Stimulated activated naive CD8-positive, alpha-beta T cell treated with anti-CD3 and anti-CD28 coated beads, Interleukin-15, amount 100 ng/mL, for 72 hours (primary cell): ENCODE data around the gene FRY.
"Not testable (repeated sequence)": the region's sequence is repeated elsewhere in the genome, so short reads cannot be mapped to it uniquely, and the experiment has no call there.

Experiments used
- ATAC-seq: fragments of 150-1000 bp; cut with Tn5 transposase; 2 replicates; pipeline ENCODE4 v1.10.0; 2021; ENCODE audit warnings: mild to moderate bottlenecking, moderate library complexity
- DNase-seq, 2 donors: peaks; one replicate each; pipeline ENCODE4 v3.0.0; 2021 to 2022
- H3K27ac Mint-ChIP-seq, 2 donors: one replicate each; pipeline ENCODE4 v1.8.0; 2022; ENCODE audit warnings: mild to moderate bottlenecking in 2 of 2, mixed read lengths in 2 of 2, moderate library complexity in 2 of 2
- H3K27me3 Mint-ChIP-seq: one replicate; pipeline ENCODE4 v1.8.0; 2022; ENCODE audit warnings: mixed read lengths
- H3K4me1 Mint-ChIP-seq: one replicate; pipeline ENCODE4 v1.8.0; 2022; ENCODE audit warnings: mild to moderate bottlenecking, mixed read lengths
- H3K4me3 Mint-ChIP-seq, 2 donors: one replicate each; pipeline ENCODE4 v1.8.0; 2022; ENCODE audit warnings: mild to moderate bottlenecking in 2 of 2, mixed read lengths in 2 of 2, moderate library complexity in 1 of 2
- H3K9me3 Mint-ChIP-seq, 2 donors: one replicate each; pipeline ENCODE4 v1.8.0; 2022; ENCODE audit warnings: mixed read lengths in 2 of 2

Gene FRY

DNA sequence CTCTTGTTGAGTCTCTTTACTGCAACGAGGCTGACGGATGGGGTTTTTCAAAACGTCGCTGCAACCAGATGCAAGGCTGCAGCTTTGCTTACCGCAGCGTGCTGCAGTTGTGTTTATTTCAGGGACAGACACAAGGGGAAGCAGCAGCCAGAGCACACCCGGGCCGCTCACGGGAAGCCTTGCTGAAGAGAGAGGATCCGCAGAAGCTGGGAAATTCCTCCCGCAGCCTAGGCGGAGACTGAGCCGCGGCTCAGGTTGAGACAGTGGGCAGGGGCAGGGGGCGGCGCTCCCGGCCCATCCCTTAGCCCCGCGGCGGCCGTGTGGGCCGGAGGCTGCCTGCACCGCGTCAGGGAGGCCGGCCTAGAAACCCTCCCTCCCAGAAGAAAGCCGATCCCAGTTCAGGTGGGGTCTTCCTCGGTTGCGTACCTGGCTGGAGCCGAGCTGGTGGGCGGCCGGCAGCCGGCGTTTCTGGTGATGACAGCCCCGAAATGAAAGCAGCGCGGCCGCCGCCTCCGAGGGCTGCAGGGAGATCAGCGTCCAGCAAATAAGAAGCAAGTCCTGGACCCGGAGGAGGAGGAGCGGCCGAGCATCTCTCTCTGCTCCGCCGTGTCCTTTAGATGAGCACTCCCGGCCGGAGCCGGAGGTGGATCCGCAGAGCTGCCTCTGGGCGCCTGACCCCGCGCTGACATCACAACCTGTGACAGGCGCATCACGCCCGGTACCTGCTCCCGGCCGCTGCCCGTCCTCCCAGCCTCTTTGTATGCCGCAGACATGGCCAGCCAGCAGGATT, at the start of gene FRY:
TSS of gene FRY (plus strand) at position 750 of the 790 bp plus-strand sequence. CDS start at position 772, 22 bp downstream.
- no peaks in the 10 kb centered on the region for H3K9me3 Mint-ChIP-seq
- H3K27ac Mint-ChIP-seq, result peak within 1 kb of the TSS; percentile 77 to 94
- peaks cover 13% of the 10 kb centered on the region for H3K4me1 Mint-ChIP-seq
- H3K27me3 Mint-ChIP-seq, result peaks cover 15% of the 10 kb centered on the region
- ATAC-seq (peak; percentile 85), DNase-seq (peak; percentile 43 to 46)
- peak within 1 kb of the TSS; percentile 69 to 85 for H3K4me3 Mint-ChIP-seq

DNA sequence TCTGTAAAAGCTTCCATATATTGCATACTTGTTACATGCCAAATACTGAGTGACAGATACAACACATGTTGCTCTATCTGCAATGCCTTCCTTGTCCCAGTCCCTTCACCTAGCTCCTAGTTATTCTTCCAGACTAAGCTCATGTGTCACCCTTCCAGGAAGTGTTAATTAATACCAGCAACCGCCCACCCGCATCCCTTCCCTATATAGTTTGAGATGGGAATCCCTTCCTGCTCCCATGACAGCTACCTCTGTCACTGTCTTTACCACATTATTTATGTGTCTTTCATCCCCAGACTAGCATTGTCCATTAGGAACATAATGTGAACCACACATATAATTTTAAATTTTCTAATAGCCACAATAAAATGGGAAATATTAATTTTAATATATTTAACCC, 49.5 kb upstream of the FRY start:
- no peak overlapping the region for H3K4me3 Mint-ChIP-seq
- no peaks in the 10 kb centered on the region for H3K9me3 Mint-ChIP-seq
- H3K27me3 Mint-ChIP-seq, result peaks cover 4% of the 10 kb centered on the region
- DNase-seq (no peak), ATAC-seq (no peak)
- H3K27ac Mint-ChIP-seq, result peak overlapping the region in 1 of 2 donors; percentile 80
- H3K4me1 Mint-ChIP-seq, result no peaks in the 10 kb centered on the region

- Mint-ChIP-seq H3K4me3 (no peak overlapping the region), H3K9me3 (no peaks in the 10 kb centered on the region), H3K27ac (no peak overlapping the region), H3K27me3 (peaks cover 8% of the 10 kb centered on the region), H3K4me1 (no peaks in the 10 kb centered on the region)
- ATAC-seq (no peak), DNase-seq (no peak)
These were observed 49.0 kb upstream of the FRY start for GRCh38 chr13:31982540-31982939.

DNA sequence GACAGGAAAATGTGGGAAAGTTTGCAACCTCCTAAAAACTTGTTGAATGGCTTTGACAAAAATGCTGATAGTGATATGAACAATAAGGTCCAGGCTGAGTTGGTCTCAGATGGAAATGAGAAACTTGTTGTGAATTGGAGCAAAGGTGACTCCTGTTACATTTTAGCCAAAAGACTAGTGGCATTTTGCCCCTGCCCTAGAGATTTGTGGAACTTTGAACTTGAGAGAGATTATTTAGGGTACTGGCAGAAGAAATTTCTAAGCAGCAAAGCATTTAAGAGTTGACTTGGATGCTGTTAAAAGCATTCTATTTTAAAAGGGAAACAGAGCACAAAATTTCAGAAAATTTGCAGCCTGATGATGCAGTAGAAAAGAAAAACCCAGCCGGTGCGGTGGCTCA, 47.9 kb upstream of the FRY start:
- H3K27ac Mint-ChIP-seq, ATAC-seq, H3K27me3 Mint-ChIP-seq, DNase-seq, H3K9me3 Mint-ChIP-seq, H3K4me1 Mint-ChIP-seq, H3K4me3 Mint-ChIP-seq: not testable (repeated sequence)

DNA sequence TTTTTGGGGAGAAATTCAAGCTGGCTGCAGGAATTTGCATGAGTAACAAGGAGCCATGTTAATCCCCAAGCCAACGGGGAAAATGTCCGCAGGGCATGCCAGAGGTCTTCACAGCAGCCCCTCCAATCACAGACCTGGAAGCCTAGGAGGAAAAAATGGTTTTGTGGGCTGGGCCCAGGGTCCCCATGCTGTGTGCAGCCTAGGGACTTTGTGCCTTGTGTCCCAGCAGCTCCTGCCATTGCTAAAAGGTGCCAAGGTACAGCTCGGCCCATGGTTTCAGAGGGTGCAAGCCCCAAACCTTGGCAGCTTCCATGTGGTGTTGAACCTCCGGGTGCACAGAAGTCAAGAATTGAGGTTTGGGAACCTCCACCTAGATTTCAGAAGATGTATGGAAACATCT, 47.2 kb upstream of the FRY start:
- H3K27ac Mint-ChIP-seq, result peak overlapping the region in 1 of 2 donors; percentile 86
- H3K4me3 Mint-ChIP-seq, H3K27me3 Mint-ChIP-seq: not testable (repeated sequence)

DNA sequence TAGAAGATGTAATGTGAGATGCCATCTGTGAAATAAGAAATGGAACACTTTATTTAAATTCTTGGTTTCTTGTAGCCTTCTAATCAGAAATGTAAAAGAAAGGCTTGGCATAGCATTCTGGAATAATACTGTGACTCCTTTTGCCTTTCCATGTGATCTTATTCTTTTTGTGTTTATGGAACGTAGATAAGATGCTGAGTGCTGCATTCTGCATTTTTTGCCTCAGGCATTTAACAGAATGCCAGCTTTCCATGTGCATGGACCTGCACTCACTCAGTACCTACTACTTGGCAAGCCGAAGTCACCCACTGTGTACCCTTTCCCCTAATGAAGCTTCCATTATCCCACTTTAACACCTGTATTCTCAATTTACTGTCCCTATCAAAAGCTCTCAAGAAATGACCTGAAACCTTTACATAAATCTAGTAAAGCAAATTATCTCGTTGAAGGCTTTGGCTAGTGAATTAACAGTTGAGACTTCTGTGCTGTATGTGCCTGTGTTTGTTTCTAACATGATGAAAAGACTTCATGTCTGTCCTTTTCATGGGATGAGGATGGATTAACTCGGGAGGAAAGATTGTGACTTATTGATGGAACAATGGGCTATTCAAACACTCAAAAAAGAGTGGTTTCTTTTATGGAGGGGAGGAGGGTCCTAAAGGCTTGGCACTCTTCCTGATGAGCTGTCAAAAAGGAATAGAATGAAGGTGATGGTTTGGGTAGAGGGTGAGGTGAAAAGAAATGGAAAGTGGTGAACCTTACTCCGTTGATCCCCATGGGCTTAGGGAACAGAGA, 44.7 kb upstream of the FRY start:
- ATAC-seq, result no peak
- no peaks in the 10 kb centered on the region for H3K9me3 Mint-ChIP-seq
- H3K4me3 Mint-ChIP-seq, result no peak overlapping the region
- peaks cover 8% of the 10 kb centered on the region for H3K27me3 Mint-ChIP-seq
- no peaks in the 10 kb centered on the region for H3K4me1 Mint-ChIP-seq
- H3K27ac Mint-ChIP-seq, result no peak overlapping the region
- DNase-seq, result no peak

More for the DNA sequence above, 47.2 kb upstream of the FRY start:
- not testable (repeated sequence) for H3K4me1 Mint-ChIP-seq, ATAC-seq, H3K9me3 Mint-ChIP-seq, DNase-seq

GRCh38 chr13:31987535-31988170, 43.9 kb upstream of the FRY start:
- DNase-seq, result no peak
- no peaks in the 10 kb centered on the region for H3K9me3 Mint-ChIP-seq
- H3K4me3 Mint-ChIP-seq, result no peak overlapping the region
- ATAC-seq, result no peak
- H3K4me1 Mint-ChIP-seq, result no peaks in the 10 kb centered on the region
- peaks cover 8% of the 10 kb centered on the region for H3K27me3 Mint-ChIP-seq
- H3K27ac Mint-ChIP-seq, result peak overlapping the region in 1 of 2 donors; percentile 71

DNA sequence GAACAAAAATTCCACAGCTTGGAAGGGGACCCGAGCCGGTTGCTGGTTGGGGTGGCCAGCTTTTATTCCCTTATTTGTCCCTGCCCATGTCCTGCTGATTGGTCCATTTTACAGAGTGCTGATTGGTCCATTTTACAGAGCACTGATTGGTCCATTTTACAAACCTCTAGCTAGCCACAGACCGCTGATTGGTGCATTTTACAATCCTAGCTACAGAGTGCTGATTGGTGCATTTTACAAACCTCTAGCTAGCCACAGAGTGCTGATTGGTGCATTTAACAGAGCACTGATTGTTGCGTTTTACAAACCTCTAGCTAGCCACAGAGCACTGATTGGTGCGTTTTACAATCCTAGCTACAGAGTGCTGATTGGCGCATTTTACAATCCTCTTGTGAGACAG, 37.2 kb upstream of the FRY start:
- ATAC-seq, H3K4me1 Mint-ChIP-seq, H3K27me3 Mint-ChIP-seq, DNase-seq, H3K4me3 Mint-ChIP-seq, H3K27ac Mint-ChIP-seq, H3K9me3 Mint-ChIP-seq: not testable (repeated sequence)

GRCh38 chr13:31996601-31997000, 35.0 kb upstream of the FRY start:
- DNase-seq (no peak), ATAC-seq (no peak)
- no peaks in the 10 kb centered on the region for H3K4me1 Mint-ChIP-seq
- H3K4me3 Mint-ChIP-seq, result no peak overlapping the region
- no peaks in the 10 kb centered on the region for H3K9me3 Mint-ChIP-seq
- H3K27ac Mint-ChIP-seq, result no peak overlapping the region
- H3K27me3 Mint-ChIP-seq, result no peaks in the 10 kb centered on the region

DNA sequence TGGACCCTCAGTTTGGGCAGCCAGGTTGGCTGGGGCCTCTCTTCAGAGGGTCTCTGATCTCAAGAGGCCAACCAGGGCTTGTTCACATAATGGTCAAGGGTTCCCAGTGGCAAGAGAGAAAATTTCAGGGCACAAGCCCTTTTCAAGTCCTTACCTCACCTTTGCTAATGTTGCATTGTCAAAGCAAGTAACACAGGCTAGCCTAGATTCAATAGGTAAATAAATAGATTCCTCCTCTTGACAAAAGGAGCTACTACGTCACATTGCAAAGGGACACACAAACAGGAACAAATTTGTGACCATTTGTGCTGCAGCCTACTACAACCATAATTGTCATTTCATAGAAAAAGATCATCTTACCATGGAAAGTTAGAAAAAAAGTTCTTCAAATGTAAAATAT, 33.9 kb upstream of the FRY start:
- ATAC-seq, result no peak

GRCh38 chr13:31998131-31998530, 33.4 kb upstream of the FRY start:
- Mint-ChIP-seq H3K27me3 (no peaks in the 10 kb centered on the region), H3K9me3 (no peaks in the 10 kb centered on the region), H3K27ac (no peak overlapping the region), H3K4me3 (no peak overlapping the region), H3K4me1 (no peaks in the 10 kb centered on the region)
- ATAC-seq (no peak), DNase-seq (no peak)

More for the DNA sequence above, 33.9 kb upstream of the FRY start:
- Mint-ChIP-seq H3K4me1 (no peaks in the 10 kb centered on the region), H3K9me3 (no peaks in the 10 kb centered on the region), H3K4me3 (no peak overlapping the region), H3K27ac (no peak overlapping the region), H3K27me3 (no peaks in the 10 kb centered on the region)
- no peak for DNase-seq

DNA sequence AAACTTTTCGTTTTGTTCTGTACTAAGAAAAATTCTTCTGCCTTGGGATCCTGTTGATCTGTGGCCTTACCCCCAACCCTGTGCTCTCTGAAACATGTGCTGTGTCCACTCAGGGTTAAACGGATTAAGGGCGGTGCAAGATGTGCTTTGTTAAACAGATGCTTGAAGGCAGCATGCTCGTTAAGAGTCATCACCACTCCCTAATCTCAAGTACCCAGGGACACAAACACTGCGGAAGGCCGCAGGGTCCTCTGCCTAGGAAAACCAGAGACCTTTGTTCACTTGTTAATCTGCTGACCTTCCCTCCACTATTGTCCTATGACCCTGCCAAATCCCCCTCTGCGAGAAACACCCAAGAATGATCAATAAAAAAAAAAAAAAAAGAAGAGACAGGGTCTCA, 30.8 kb upstream of the FRY start:
- not testable (repeated sequence) for H3K4me1 Mint-ChIP-seq, H3K27me3 Mint-ChIP-seq, H3K9me3 Mint-ChIP-seq, ATAC-seq, DNase-seq, H3K4me3 Mint-ChIP-seq, H3K27ac Mint-ChIP-seq

GRCh38 chr13:32001154-32001768, 30.3 kb upstream of the FRY start:
- Mint-ChIP-seq H3K27ac (no peak overlapping the region), H3K4me1 (no peaks in the 10 kb centered on the region), H3K9me3 (no peaks in the 10 kb centered on the region), H3K27me3 (no peaks in the 10 kb centered on the region), H3K4me3 (no peak overlapping the region)
- ATAC-seq (peak; percentile 54), DNase-seq (peak in 1 of 2 donors; percentile 1)

GRCh38 chr13:32001769-32002168, 29.8 kb upstream of the FRY start:
- Mint-ChIP-seq H3K4me3 (no peak overlapping the region), H3K27ac (no peak overlapping the region), H3K27me3 (no peaks in the 10 kb centered on the region), H3K9me3 (no peaks in the 10 kb centered on the region), H3K4me1 (no peaks in the 10 kb centered on the region)
- ATAC-seq (no peak), DNase-seq (no peak)

GRCh38 chr13:32002873-32003272, 28.7 kb upstream of the FRY start:
- H3K9me3 Mint-ChIP-seq, result no peaks in the 10 kb centered on the region
- H3K27ac Mint-ChIP-seq, result no peak overlapping the region
- no peaks in the 10 kb centered on the region for H3K27me3 Mint-ChIP-seq
- ATAC-seq (no peak), DNase-seq (no peak)
- H3K4me3 Mint-ChIP-seq, result no peak overlapping the region
- H3K4me1 Mint-ChIP-seq, result no peaks in the 10 kb centered on the region
